Hepatocyte (in vitro differentiated cells): Measurements from ENCODE around the gene ITGB1BP2. TPM values are rescaled to one million over a fixed set of nuclear protein-coding genes. Genes with fewer than 3 reads are reported as not detected.
"Not testable (repeated sequence)": the region's sequence is repeated elsewhere in the genome, so short reads cannot be mapped to it uniquely, and the experiment has no call there.

Experiments used
- DNase-seq: peaks from one replicate; pipeline ENCODE4 v3.0.0-alpha.2; 2016; ENCODE audit warnings: low spot score
- H2AFZ ChIP-seq: fragments of 200-600 bp; sonication (generic); 2 replicates; pipeline ENCODE4 v1.6.0; 2016; ENCODE audit warnings: antibody characterized with exemption, mild to moderate bottlenecking
- H3K27ac ChIP-seq: fragments of 200-600 bp; sonication (generic); 2 replicates; pipeline ENCODE4 v1.5.1; 2016; ENCODE audit warnings: mild to moderate bottlenecking
- H3K27me3 ChIP-seq: fragments of 200-600 bp; sonication (generic); 2 replicates; pipeline ENCODE4 v1.6.1; 2016
- H3K36me3 ChIP-seq: fragments of 200-600 bp; sonication (generic); replicated peaks from 2 replicates; pipeline ENCODE4 v1.5.1; 2016; ENCODE audit warnings: low read depth; ENCODE audit not compliant: insufficient read depth
- H3K4me1 ChIP-seq: fragments of 200-600 bp; sonication (generic); 2 replicates; pipeline ENCODE4 v1.5.1; 2016; ENCODE audit warnings: mild to moderate bottlenecking, moderate library complexity; ENCODE audit not compliant: insufficient read depth
- H3K4me2 ChIP-seq: fragments of 200-600 bp; sonication (generic); 2 replicates; pipeline ENCODE4 v1.6.0; 2016
- H3K4me3 ChIP-seq: fragments of 200-600 bp; sonication (generic); 2 replicates; pipeline ENCODE4 v1.5.1; 2016; ENCODE audit warnings: mild to moderate bottlenecking
- H3K79me2 ChIP-seq: fragments of 200-600 bp; sonication (generic); 2 replicates; pipeline ENCODE4 v1.6.0; 2017; ENCODE audit warnings: mild to moderate bottlenecking
- H3K9me2 ChIP-seq: fragments of 200-600 bp; sonication (generic); replicated peaks from 2 replicates; pipeline ENCODE4 v1.6.0; 2017; ENCODE audit warnings: mild to moderate bottlenecking; ENCODE audit not compliant: insufficient read depth
- H3K9me3 ChIP-seq: fragments of 200-600 bp; sonication (generic); 2 replicates; pipeline ENCODE4 v1.5.1; 2016; ENCODE audit warnings: low read depth, mild to moderate bottlenecking
- H4K20me1 ChIP-seq: fragments of 200-600 bp; sonication (generic); 2 replicates; pipeline ENCODE4 v1.6.0; 2016; ENCODE audit warnings: mild to moderate bottlenecking; ENCODE audit not compliant: insufficient read depth, poor library complexity, severe bottlenecking
- EZH2 ChIP-seq: fragments of 200-600 bp; sonication (generic); IDR thresholded peaks from 2 replicates; pipeline ENCODE4 v1.6.1; 2016; ENCODE audit warnings: antibody characterized with exemption, mild to moderate bottlenecking, borderline replicate concordance
- EZH2phosphoT487 ChIP-seq: fragments of 200-600 bp; sonication (generic); IDR thresholded peaks from one replicate; pipeline ENCODE4 v1.6.1; 2018; ENCODE audit warnings: antibody characterized with exemption, mild to moderate bottlenecking, low read depth, moderate library complexity; ENCODE audit not compliant: unreplicated experiment, severe bottlenecking
- WGBS: methylation state at CpG from one replicate; pipeline ENCODE4 v1.1.6; 2016; ENCODE audit warnings: low lambda C conversion rate; ENCODE audit errors: missing lambda C conversion rate; 5-methylcytosine and 5-hydroxymethylcytosine counted together
- polyA plus RNA-seq: library from polyadenylated mRNA; unstranded; fragments of >200 nt; fragmentation: Nextera tagmentation; extraction: Ambion mirVana; gene quantifications from 2 replicates; pipeline ENCODE4 v1.2.1, GENCODE V29; 2016
- total RNA-seq: library from RNA; depleted of rRNA; stranded (reverse); fragments of >200 nt; gene quantifications from 2 replicates; pipeline ENCODE4 v1.2.3, GENCODE V29; 2014
- TF ChIP-seq, protein P1 (sequence below): fragments of 200-600 bp; sonication (generic); IDR thresholded peaks from 2 replicates; pipeline ENCODE4 v1.5.1; 2016; ENCODE audit warnings: antibody characterized with exemption, mild to moderate bottlenecking; ENCODE audit not compliant: poor library complexity

ITGB1BP2 gene
- total and polyA plus RNA-seq, 2 experiments from 2014 or later: 0.15 to 1.6 TPM

DNA sequence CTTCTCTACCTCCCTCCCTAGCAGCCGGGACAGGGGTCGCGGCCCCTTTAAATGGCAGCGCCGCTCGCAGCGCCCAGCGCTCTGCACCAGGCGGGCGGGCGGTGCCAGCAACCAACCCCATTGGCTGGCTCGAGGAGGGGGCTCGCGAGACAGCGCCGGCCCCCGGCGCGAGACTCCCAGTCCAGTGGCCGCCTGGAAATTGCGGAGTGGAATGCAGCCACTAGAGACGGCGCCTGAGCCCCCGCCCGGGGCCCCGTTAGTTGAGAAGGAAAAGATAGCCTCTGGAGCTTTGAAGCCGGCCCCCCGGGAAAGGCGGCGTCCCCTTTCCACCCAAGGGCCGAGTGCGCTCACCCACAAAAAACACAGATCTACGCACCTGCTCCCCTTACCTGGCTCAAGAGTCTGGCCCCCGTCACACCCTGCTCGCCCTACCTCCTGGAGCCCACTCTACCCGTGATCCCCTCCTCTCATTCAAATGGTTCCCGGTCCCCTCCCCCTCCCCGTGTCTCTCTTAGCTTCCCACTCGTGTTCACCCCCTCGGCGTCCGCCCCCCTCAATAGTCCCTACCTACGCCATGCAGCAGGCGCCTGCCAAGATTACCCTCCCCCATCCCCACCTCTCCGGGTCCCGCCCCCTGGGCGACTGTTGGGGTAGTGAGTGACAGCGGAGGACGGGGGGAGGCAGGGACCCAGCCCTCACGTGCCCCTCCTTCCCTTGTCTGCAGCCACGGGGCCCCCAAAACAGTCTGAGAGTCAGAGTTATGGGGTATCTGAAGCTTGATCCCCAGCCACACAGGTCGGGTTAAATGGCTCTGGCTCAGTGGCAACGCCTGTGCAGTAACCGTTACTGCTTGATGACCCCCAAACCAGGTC, 47.2 kb upstream of the ITGB1BP2 start, which contains the start of gene ZMYM3:
TSS of gene ZMYM3 (minus strand) at position 49 of the 872 bp plus-strand sequence. CDS start 885 bp downstream, outside the sequence.
- TF ChIP-seq EZH2 (no peak), EZH2phosphoT487 (no peak)
- TF ChIP-seq, protein P1, sequence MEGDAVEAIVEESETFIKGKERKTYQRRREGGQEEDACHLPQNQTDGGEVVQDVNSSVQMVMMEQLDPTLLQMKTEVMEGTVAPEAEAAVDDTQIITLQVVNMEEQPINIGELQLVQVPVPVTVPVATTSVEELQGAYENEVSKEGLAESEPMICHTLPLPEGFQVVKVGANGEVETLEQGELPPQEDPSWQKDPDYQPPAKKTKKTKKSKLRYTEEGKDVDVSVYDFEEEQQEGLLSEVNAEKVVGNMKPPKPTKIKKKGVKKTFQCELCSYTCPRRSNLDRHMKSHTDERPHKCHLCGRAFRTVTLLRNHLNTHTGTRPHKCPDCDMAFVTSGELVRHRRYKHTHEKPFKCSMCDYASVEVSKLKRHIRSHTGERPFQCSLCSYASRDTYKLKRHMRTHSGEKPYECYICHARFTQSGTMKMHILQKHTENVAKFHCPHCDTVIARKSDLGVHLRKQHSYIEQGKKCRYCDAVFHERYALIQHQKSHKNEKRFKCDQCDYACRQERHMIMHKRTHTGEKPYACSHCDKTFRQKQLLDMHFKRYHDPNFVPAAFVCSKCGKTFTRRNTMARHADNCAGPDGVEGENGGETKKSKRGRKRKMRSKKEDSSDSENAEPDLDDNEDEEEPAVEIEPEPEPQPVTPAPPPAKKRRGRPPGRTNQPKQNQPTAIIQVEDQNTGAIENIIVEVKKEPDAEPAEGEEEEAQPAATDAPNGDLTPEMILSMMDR: no peak
- Histone ChIP-seq H3K27ac (peak within 1 kb of the TSS; percentile 89), H3K9me3 (no peaks in the 10 kb centered on the region), H3K79me2 (peaks cover 12% of the 10 kb centered on the region), H4K20me1 (no peaks in the 10 kb centered on the region), H2AFZ (peak within 1 kb of the TSS; percentile 75), H3K4me3 (peak within 1 kb of the TSS; percentile 87), H3K36me3 (no peaks in the 10 kb centered on the region), H3K27me3 (no peaks in the 10 kb centered on the region), H3K4me2 (peak within 1 kb of the TSS; percentile 90), H3K4me1 (no peaks in the 10 kb centered on the region), H3K9me2 (no peaks in the 10 kb centered on the region)
- DNase-seq: peak; percentile 92
- WGBS: 31% methylated on average over 37 of the region's 54 CpGs

DNA sequence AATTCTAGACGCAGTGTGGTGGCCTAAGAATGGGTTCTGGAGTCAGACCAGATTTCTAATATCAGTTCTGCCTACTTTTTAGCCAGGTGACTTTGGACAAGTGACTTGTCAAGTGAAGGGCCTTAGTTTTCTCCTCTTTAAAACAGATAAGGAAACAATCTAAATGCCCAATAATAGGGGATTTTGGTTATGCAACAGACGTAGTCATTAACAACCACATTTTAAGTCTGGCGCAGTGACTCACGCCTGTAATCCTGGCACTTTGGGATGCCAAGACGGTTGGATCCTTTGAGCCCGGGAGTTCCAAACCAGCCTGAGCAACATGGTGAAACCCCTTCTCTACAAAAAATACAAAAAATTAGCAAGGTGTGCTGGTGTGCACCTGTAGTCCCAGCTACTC, 45.5 kb upstream of the ITGB1BP2 start:
- Histone ChIP-seq H3K27ac (peak overlapping the region; percentile 89), H2AFZ (no peak overlapping the region), H3K9me3 (no peaks in the 10 kb centered on the region), H3K27me3 (no peaks in the 10 kb centered on the region), H3K4me3 (no peak overlapping the region), H3K9me2 (no peaks in the 10 kb centered on the region), H3K79me2 (peaks cover 12% of the 10 kb centered on the region), H3K4me2 (peak overlapping the region; percentile 90), H4K20me1 (no peaks in the 10 kb centered on the region), H3K4me1 (no peaks in the 10 kb centered on the region), H3K36me3 (no peaks in the 10 kb centered on the region)
- WGBS: 68% methylated on average over 6 of the region's 6 CpGs
- no peak for DNase-seq
- no peak for TF ChIP-seq EZH2phosphoT487
- TF ChIP-seq, protein P1: no peak
- TF ChIP-seq EZH2: no peak

DNA sequence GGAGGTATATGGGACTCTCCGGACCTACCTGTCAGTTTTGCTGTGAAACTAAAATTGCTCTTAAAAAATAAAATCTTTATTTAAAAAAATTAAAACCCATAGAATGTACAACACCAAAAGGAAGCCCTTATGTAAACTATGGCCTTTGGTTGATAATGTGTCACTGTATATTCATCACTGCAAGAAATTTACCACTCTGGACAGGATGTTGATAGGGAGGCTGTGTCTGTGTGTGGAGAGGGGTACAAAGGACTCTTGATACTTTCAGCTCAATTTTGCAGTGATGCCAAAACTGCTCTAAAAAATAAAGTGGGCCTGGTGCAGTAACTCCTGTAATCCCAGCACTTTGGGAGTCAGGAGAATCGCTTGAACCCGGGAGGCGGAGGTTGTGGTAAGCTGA, 44.7 kb upstream of the ITGB1BP2 start:
- Histone ChIP-seq H3K4me3 (no peak overlapping the region), H3K36me3 (no peaks in the 10 kb centered on the region), H3K9me3 (no peaks in the 10 kb centered on the region), H3K4me1 (no peaks in the 10 kb centered on the region), H4K20me1 (no peaks in the 10 kb centered on the region), H3K4me2 (peak overlapping the region; percentile 37), H3K27ac (no peak overlapping the region), H3K79me2 (peaks cover 12% of the 10 kb centered on the region), H3K27me3 (no peaks in the 10 kb centered on the region), H3K9me2 (no peaks in the 10 kb centered on the region), H2AFZ (no peak overlapping the region)
- no peak for DNase-seq
- TF ChIP-seq, protein P1: no peak
- TF ChIP-seq EZH2phosphoT487: no peak
- no peak for TF ChIP-seq EZH2
- WGBS: 82% methylated on average over 4 of the region's 4 CpGs

DNA sequence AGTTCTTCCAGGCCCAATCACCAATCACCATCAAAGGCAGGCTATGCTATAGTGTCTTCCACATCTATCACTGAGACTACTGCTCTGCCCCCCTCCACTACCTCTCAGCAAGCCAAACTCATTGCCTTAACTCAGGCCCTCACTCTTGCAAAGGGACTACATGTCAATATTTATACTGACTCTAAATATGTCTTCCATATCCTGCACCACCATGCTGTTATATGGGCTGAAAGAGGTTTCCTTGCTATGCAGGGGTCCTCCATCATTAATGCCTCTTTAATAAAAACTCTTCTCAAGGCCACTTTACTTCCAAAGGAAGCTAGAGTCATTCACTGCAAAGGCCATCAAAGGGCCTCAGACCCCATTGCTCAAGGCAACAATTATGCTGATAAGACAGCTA, 32.9 kb upstream of the ITGB1BP2 start:
- H4K20me1 ChIP-seq, DNase-seq, H3K36me3 ChIP-seq, H3K4me1 ChIP-seq, H3K9me3 ChIP-seq, H3K79me2 ChIP-seq, H2AFZ ChIP-seq, H3K27ac ChIP-seq, H3K4me2 ChIP-seq, H3K9me2 ChIP-seq, H3K27me3 ChIP-seq, H3K4me3 ChIP-seq: not testable (repeated sequence)
